ENCODE measurements around the gene LPAR1.

Gene LPAR1

GRCh38 chr9:110996436-110997220 lies 41.6 kb downstream of the LPAR1 start:
- DNase-seq, result no peak

DNA sequence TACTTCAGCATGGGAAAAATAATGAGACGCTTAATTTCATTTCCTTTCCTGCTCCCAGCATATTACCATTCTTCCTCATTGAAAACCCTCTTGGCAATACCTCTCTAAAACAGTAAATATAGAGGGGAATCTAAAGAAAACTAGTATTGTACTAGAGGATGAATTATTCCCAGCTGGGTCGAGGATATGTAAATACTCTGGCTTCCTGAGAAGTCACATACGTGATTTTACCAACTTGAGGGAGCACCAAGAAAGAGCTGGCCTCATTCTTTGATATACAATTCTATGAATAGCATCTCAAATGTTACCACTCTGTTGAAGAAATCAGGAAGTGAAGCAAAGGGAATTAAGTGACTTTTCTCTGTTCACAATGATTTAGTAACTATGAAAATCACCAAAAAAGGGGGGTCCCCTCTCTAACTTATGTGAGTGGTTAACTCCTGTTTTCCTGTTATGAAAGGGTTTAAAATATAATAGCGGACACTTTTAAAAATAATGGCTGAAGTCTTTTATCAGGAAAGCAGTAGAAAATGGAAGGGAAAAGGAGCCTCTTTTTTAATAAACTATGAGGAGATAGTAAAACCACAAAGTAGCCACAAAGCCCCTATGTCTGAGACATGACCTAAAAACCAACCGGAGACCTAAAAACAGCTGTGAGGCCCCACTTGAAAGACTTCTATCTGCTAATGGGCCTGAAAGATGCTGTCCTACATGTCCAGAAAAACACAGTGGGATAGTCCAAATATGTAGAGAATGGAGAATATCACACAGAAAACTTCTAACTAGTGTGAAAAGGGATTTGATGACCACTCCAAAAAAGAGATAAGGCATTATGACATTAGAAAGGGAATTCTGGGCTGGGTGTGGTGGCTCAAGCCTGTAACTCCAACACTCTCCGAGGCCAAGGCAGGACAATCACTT lies 42.6 kb downstream of the LPAR1 start:
- no peak for DNase-seq

DNA sequence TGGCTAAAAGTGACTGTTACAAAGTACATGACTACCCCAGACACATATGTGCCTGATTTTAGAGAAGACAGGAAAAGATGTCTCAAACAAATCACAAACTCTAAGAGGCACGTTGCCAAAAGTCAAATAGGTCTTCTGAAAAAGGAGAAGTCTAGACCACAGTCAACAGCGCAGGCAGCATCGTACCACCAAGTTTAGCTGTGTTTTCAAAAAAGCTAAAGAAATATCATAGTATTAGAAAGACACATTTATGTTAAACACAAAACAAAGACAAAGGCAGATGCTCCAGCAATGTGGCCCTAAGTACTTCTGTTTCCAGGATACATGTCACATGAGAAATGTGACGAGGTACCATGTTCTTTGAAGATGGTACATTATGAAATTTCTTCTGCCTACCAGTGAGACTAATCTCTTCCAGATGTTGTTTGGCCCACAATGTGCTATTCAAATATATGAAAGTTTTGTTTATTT lies 43.5 kb downstream of the LPAR1 start:
- DNase-seq, result no peak

GRCh38 chr9:110990481-110990880 lies 47.8 kb downstream of the LPAR1 start:
- DNase-seq, result no peak

- DNase-seq, result no peak
These were observed 51.7 kb downstream of the LPAR1 start for GRCh38 chr9:110986529-110986928.

DNA sequence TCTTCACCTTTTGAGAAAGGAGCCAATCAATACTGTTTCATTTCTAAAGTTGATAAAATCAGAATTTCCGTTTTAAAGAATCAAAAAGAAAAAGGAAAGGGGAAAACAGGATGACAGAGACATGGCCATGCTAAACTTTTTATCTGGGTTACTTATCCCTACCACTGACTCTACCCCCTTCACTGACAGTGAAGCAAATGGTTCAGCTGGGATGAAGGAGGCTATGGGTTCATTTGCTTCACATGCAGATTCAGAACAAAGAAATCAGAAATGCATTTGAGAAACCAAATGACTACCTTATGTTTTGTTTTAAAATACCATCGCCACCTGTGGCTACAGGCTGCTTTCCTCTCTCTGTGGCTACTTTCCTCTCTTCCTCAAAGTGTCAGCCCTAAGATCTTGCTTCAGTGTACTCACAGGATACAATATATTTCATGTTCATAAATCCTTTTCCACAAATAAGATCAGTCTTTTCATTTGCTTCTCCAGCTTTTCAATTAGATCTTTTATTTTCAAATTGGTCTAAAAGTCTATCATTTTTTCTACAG lies 53.3 kb downstream of the LPAR1 start:
- DNase-seq, result no peak

DNA sequence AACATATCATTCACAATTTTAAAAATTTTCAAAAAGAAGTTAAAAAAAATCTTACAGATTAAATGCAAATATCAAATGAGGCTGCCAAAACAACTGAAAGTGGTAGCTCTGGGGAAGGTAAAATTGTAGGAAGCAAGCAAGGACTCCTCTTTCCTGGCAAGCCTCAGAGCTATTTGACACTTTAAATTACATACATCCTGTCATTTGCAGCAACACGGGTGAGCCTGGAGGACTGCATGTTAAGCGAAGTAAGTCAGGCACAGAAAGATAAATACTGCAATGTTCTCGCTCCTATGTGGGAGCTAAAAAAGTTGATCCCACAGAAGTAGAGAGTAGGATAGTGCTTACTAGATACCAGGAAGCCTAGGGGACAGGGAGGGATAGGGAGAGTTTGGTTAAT lies 58.0 kb downstream of the LPAR1 start:
- no peak for DNase-seq

DNA sequence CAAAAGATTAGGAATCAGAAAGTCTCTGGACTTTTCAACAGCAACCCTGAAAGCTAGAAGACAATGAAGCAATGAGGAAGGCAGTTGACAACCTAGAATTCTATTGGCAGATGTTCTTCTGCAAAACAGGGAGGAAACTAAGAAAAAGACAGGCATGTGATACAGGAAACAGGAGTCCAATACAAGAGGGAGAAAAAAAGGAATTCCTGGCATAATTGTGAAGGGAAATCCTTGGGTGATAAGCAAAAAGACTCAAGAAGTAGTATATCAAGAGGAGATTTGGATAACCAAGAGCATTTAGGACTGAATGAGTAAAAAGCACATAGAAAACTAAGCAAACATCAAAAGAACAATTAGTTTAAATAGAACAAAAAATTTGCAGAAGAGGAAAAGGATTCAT lies 58.6 kb downstream of the LPAR1 start:
- DNase-seq, result no peak

- no peak for DNase-seq
These were observed 59.8 kb downstream of the LPAR1 start for GRCh38 chr9:110978516-110978915.

GRCh38 chr9:110977259-110977709 lies 61.0 kb downstream of the LPAR1 start:
- no peak for DNase-seq

DNA sequence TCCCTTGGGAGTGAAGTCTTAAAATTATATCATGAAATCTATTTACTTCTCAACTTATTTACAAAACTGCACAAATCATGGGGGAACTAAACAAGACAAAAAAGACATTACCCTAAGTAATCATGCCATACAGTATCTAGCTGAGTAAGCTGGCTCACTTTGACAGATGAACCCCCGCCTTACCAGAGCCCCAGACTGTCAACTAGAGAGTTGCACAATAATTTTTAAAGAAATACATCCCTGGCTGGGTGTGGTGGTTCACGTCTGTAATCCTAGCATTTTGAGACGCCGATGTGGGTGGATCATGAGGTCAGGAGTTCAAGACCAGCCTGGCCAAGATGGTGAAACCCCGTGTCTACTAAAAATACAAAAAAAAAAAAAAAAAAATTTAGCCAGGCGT lies 62.3 kb downstream of the LPAR1 start:
- no peak for DNase-seq

- DNase-seq, result no peak
These were observed 63.0 kb downstream of the LPAR1 start for GRCh38 chr9:110975278-110975677.

- no peak for DNase-seq
These were observed 66.6 kb downstream of the LPAR1 start for GRCh38 chr9:110971705-110972104.

- no peak for DNase-seq
These were observed 67.0 kb downstream of the LPAR1 start for GRCh38 chr9:110971234-110971633.

GRCh38 chr9:110969971-110970386 lies 68.3 kb downstream of the LPAR1 start:
- peak; percentile 17 for DNase-seq

DNA sequence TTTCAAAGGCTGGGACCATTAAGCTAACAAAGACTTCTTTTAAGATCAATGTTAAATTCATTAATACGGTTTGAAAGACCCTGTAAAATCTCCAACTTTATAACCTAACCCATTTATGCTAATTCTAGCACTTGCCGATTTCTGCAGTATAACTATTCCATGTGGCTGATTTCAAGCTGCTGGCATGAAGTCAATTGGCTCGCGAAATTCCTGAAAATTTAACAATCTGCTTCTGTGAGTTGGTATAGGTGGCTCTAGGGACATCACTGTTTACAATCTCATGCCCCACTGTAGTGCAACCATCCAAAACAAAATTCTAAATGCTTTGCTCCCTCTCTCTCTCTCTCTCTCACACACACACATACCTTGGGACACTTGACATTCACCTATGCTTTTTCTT lies 70.2 kb downstream of the LPAR1 start:
- no peak for DNase-seq

- DNase-seq, result no peak
These were observed 71.1 kb downstream of the LPAR1 start for GRCh38 chr9:110967196-110967595.

DNA sequence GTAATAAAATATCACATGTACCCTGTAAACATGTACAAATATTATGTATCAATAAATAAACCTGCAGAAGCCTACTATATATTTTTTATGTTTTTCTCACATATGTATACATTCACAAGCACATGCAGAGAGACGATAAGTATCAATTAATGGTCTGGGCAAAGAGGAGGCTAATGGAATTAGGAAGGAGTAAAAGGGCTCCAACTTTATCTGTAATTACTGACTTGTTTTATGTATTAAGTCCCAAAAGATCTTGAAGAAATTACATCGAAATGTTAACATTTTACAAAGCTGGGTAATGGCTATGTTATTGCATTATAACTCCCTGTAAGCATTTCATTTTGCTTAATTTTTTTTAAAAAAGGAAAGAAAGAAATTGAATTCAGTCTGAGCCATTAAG lies 78.0 kb downstream of the LPAR1 start:
- DNase-seq, result no peak

- no peak for DNase-seq
These were observed 79.4 kb downstream of the LPAR1 start for GRCh38 chr9:110958847-110959246.

GRCh38 chr9:110954822-110955291 lies 83.4 kb downstream of the LPAR1 start:
- no peak for DNase-seq

- DNase-seq, result no peak
These were observed 85.8 kb downstream of the LPAR1 start for GRCh38 chr9:110952540-110952859.

DNA sequence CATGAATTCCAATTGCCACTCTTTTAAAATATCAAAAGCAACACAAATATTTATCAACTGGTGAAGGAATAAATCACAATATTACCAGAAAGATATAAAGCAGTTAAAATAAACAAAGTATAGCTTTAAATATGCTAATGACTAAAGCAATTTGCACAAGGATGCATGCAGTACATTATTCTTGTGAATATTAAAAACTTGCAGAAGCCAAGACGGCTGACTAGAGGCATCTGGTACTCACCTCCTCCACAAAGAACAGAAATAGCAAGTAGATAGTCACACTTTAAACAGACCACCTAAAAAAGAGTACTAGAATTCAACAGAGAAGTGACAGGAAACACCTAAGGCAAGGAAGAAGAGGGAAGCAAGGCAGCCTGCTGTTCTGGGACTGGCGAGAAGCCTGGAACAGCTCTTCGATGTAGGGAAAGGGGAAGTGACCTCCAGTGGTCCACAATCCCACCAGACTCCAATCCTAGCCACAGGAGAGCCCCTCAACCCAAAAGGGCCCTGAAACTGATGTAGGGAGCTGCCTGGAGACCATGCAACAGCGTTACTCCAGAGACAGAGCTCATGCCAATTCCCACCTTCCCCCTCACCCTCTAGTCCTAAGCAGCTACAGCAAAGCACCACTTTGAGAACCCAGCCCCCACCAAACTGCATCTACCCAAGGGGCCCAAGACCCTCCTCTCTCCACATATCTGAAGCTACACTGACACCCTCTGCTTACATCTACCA lies 86.3 kb downstream of the LPAR1 start:
- no peak for DNase-seq
